Endothelial cell of umbilical vein (primary cell): Measurements from ENCODE around the gene ZNF488. TPM values are rescaled to one million over a fixed set of nuclear protein-coding genes. Genes with fewer than 3 reads are reported as not detected.

ENCODE experiments used
- BruUV-seq: library from RNA; stranded (reverse); fragments of 400-500 nt; replicated peaks from 2 replicates; lab custom pipeline; 2021; lab: Mats Ljungman, UMichigan
- CTCF ChIA-PET: fragments of 300-600, 350-600 bp; sonication (Branson Sonifier 250); formaldehyde crosslinking; loops from one replicate; lab custom pipeline; 2021; ENCODE audit warnings: antibody characterized with exemption, inconsistent platforms; lab: Charles Lee
- POLR2A ChIA-PET: fragments of 300-600, 350-600 bp; sonication (Branson Sonifier 250); formaldehyde crosslinking; loops from one replicate; lab custom pipeline; 2021; ENCODE audit warnings: antibody characterized with exemption, inconsistent platforms; lab: Charles Lee
- DNase-seq: peaks from one replicate; pipeline ENCODE4 v3.0.0-alpha.2; 2011; ENCODE audit warnings: low read depth, low spot score
- FAIRE-seq: peaks from 2 replicates; lab custom pipeline; 2011; peaks lifted over from hg19 to GRCh38; lab: Jason Lieb, UNC
- H2AFZ ChIP-seq: 2 replicates; pipeline ENCODE4 v1.6.0; 2012; ENCODE audit warnings: low read depth, low read length, control low read depth, inconsistent platforms
- H3K27ac ChIP-seq: 2 replicates; pipeline ENCODE4 v1.5.1; 2011; ENCODE audit warnings: low read depth, mild to moderate bottlenecking, control low read depth, low read length, moderate library complexity; ENCODE audit not compliant: insufficient read depth
- H3K27me3 ChIP-seq, 2 experiments: 2 replicates each; pipeline versions ENCODE4 v1.6.0 to v1.6.1; 2011; ENCODE audit warnings: low read length in 2 of 2, mixed read lengths in 1 of 2; ENCODE audit not compliant: control insufficient read depth in 2 of 2, insufficient read depth in 2 of 2
- H3K36me3 ChIP-seq, 2 experiments: 2 replicates in 1 of 2; 3 replicates in 1 of 2; pipeline ENCODE4 v1.5.1; 2011; ENCODE audit warnings: low read length in 2 of 2, mild to moderate bottlenecking in 1 of 2, moderate library complexity in 1 of 2; ENCODE audit not compliant: control insufficient read depth in 2 of 2, insufficient read depth in 2 of 2; ENCODE audit errors: extremely low read depth in 1 of 2
- H3K4me1 ChIP-seq: 3 replicates; pipeline ENCODE4 v1.5.1; 2011; ENCODE audit warnings: mild to moderate bottlenecking, low read length; ENCODE audit not compliant: control insufficient read depth, insufficient read depth; ENCODE audit errors: extremely low read depth
- H3K4me2 ChIP-seq: 2 replicates; pipeline ENCODE4 v1.6.1; 2011; ENCODE audit warnings: low read length, control low read depth, mixed read lengths; ENCODE audit not compliant: insufficient read depth
- H3K4me3 ChIP-seq, 3 experiments: fragments of 200-600 bp in 1 of 3; sonication (generic), shearing (Covaris generic) in 1 of 3; replicated peaks in 1 of 3; 2 replicates each; pipeline ENCODE4 v1.5.1; 2011 to 2016; ENCODE audit warnings: control low read depth in 3 of 3, low read length in 3 of 3, mild to moderate bottlenecking in 2 of 3, inconsistent platforms in 1 of 3, low read depth in 1 of 3, moderate library complexity in 1 of 3; ENCODE audit not compliant: insufficient read depth in 1 of 3
- H3K79me2 ChIP-seq: 2 replicates; pipeline ENCODE4 v1.6.0; 2012; ENCODE audit warnings: low read length, inconsistent platforms; ENCODE audit not compliant: control insufficient read depth, insufficient read depth
- H3K9ac ChIP-seq: replicated peaks from 2 replicates; pipeline ENCODE3; 2011; ENCODE audit warnings: low read length, control low read depth; ENCODE audit not compliant: insufficient read depth; ENCODE audit errors: extremely low read depth
- H3K9me1 ChIP-seq: replicated peaks from 3 replicates; pipeline ENCODE4 v1.6.0; 2011; ENCODE audit warnings: mild to moderate bottlenecking, low read length; ENCODE audit not compliant: control insufficient read depth, insufficient read depth; ENCODE audit errors: extremely low read depth
- H3K9me3 ChIP-seq: replicated peaks from 2 replicates; pipeline ENCODE4 v1.5.1; 2012; ENCODE audit warnings: low read length, inconsistent platforms; ENCODE audit not compliant: control insufficient read depth, insufficient read depth
- H4K20me1 ChIP-seq: replicated peaks from 2 replicates; pipeline ENCODE3; 2011; ENCODE audit warnings: mild to moderate bottlenecking, low read length; ENCODE audit not compliant: control insufficient read depth, insufficient read depth; ENCODE audit errors: extremely low read depth
- EZH2 ChIP-seq: IDR thresholded peaks from 2 replicates; pipeline ENCODE4 v1.6.1; 2012; ENCODE audit warnings: borderline replicate concordance, low read depth, mild to moderate bottlenecking, moderate library complexity, low read length, inconsistent platforms; ENCODE audit not compliant: severe bottlenecking
- FOS ChIP-seq: IDR thresholded peaks from 2 replicates; pipeline ENCODE4 v1.6.1; 2011; ENCODE audit warnings: mild to moderate bottlenecking, low read length, moderate library complexity, borderline replicate concordance; ENCODE audit not compliant: insufficient read depth
- GATA2 ChIP-seq: IDR thresholded peaks from 2 replicates; pipeline ENCODE4 v1.7.0; 2011; ENCODE audit warnings: low read depth, mild to moderate bottlenecking, moderate library complexity, mixed read lengths, low read length; ENCODE audit not compliant: insufficient read length, insufficient read depth
- MYC ChIP-seq: IDR thresholded peaks from one replicate; pipeline ENCODE4 v1.6.1; 2011; ENCODE audit warnings: mild to moderate bottlenecking, low read depth, low read length
- POLR2AphosphoS5 ChIP-seq: IDR thresholded peaks from 2 replicates; pipeline ENCODE4 v1.6.1; 2012; ENCODE audit warnings: low read depth, mild to moderate bottlenecking, control low read depth, low read length, moderate library complexity; ENCODE audit not compliant: insufficient read depth
- dilution Hi-C: fragments of 300-500 bp; cut with MboI; formaldehyde crosslinking; loops from one replicate; pipeline ENCODE4 v1.15.0; 2019; ENCODE audit warnings: low sequenced_read_pairs; ENCODE audit not compliant: extremely low pct_ligation_motif_present
- intact Hi-C: fragments of 100-400 bp; cut with micrococcal nuclease; formaldehyde crosslinking; loops from one replicate; pipeline ENCODE4 v1.10.0; 2022
- polyA plus RNA-seq, 4 experiments: library from polyadenylated mRNA; depleted of rRNA in 3 of 4; stranded (reverse) in 3 of 4; unstranded in 1 of 4; fragments of >200 nt; gene quantifications; 2 replicates each; pipeline versions ENCODE4 v1.2.1 to v1.2.3, GENCODE V29; 2011 to 2012; ENCODE audit warnings: missing spikeins in 1 of 4
- total RNA-seq: library from RNA; stranded (reverse); gene quantifications from 2 replicates; pipeline ENCODE4 v1.2.3, GENCODE V29; 2021
- TF ChIP-seq, protein P1 (sequence below): IDR thresholded peaks from 2 replicates; pipeline ENCODE4 v1.6.1; 2011; ENCODE audit not compliant: insufficient read depth, insufficient read length

Gene ZNF488
- total and polyA plus RNA-seq, 2 donors (not counting 3 experiments of a cell fraction or from before 2014, with no cell fraction given), result 0.21 to 0.38 TPM

DNA sequence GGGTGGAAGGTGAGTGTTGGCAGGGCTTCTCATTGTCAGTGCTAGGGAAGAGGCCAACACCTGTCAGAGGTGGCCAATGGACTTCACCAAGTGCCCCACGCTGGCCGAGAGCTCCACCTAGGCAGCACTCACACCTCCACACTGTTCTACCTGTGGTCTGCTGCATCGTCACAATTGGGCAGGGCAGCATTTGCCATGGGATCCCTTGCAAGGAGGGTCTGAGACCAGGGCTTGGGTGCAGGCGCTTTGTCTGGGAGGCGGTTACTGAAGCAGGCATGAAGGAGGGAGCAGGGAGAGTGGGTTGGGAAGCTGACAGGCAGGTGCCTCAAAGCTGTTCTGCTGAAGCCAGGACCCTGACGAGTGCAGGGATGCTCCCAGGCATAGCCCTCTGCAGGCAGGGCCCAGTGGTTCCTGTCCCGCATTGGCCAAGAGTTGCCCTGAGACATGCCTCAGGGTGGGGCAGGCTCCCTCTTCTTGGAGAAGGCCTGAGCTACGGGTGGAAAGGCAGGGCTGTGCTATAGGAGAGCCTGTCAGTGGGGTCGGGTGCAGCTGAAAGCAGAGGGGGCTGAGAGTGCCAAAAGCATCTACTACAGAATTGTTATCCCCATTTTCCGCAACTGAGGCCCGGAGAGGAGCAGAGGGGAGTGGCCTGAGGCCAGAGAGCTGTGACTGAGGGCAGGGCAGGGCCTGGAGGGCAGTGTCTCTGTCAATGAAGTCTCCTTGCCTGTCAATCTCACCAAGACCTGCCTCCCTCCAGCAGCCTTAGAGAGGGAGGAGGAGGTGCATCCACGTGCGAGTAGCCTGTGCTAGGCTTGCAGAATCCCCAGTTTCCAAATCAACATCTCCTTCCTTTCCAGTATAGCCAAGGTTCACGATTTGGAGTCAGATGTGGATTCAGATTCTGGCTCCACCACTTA, 31.9 kb downstream of the ZNF488 start:
- Histone ChIP-seq H3K36me3 (no peaks in the 10 kb centered on the region), H3K9me1 (no peaks in the 10 kb centered on the region), H3K9ac (no peak overlapping the region), H3K79me2 (no peaks in the 10 kb centered on the region), H3K4me2 (no peak overlapping the region), H3K27me3 (no peaks in the 10 kb centered on the region), H3K9me3 (no peaks in the 10 kb centered on the region), H3K27ac (no peak overlapping the region), H4K20me1 (no peaks in the 10 kb centered on the region), H2AFZ (no peak overlapping the region), H3K4me1 (no peaks in the 10 kb centered on the region), H3K4me3 (no peak overlapping the region)
- FAIRE-seq (no peak), DNase-seq (no peak)
- TF ChIP-seq MYC (no peak), EZH2 (no peak), FOS (no peak), POLR2AphosphoS5 (no peak), GATA2 (no peak)
- TF ChIP-seq, protein P1, sequence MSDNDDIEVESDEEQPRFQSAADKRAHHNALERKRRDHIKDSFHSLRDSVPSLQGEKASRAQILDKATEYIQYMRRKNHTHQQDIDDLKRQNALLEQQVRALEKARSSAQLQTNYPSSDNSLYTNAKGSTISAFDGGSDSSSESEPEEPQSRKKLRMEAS, result no peak
- intact Hi-C loops, result no loop called here
- dilution Hi-C loops, result no loop called here
- no TSS peak for BruUV-seq
- ChIA-PET POLR2A (no interaction called here), CTCF (interaction anchor here (1.1 to 2.9 kb wide), 3 partner anchors 12 to 13 kb away, joined by 4 to 14 read pairs (median 5); no protein-coding TSS in a partner anchor)
